Measurements from ENCODE around the gene NDUFB2. TPM values are rescaled to one million over a fixed set of nuclear protein-coding genes. Genes with fewer than 3 reads are reported as not detected.

The NDUFB2 gene
- total RNA-seq, 1 experiment from 2014 or later: 189 TPM

DNA sequence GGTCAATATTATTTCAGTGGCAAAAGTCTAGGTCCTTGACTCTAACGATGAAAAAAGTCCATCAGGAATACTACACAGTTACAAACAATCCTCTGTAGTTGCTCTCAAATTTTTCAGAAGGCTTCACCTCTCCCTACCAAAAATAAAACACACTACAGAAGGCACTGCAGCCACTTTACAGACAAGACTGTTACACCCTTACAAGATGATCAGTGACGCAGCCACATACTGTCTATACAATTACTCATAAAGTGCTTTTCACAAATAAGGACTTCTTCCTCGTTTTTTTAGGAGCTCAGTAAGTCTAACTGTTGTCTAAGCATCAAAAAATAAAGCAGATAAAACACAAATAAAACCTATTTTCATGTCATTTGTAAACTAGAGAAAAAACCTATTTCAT lies 27.1 kb downstream of the NDUFB2 start:
- CTCF ChIA-PET: no interaction called here
- H3K4me3 Mint-ChIP-seq (ENCODE audit: unreplicated experiment): no peak overlapping the region
- POLR2A ChIA-PET: interaction anchor here (0.8 kb wide), 1 partner anchor 23 kb away, joined by 3 read pairs; no protein-coding TSS in a partner anchor
- no TSS peak for BruUV-seq (replicated peaks)
- no peaks in the 10 kb centered on the region for H3K4me1 Mint-ChIP-seq (ENCODE audit: insufficient read depth, unreplicated experiment)
- no peak overlapping the region for H3K27ac Mint-ChIP-seq (ENCODE audit: low read depth, unreplicated experiment)
- DNase-seq (ENCODE audit: unreplicated experiment): no peak
- no peaks in the 10 kb centered on the region for H3K27me3 Mint-ChIP-seq (ENCODE audit: insufficient read depth, unreplicated experiment)
- intact Hi-C loops (cut with micrococcal nuclease): no loop called here
- TF ChIP-seq, protein P1, sequence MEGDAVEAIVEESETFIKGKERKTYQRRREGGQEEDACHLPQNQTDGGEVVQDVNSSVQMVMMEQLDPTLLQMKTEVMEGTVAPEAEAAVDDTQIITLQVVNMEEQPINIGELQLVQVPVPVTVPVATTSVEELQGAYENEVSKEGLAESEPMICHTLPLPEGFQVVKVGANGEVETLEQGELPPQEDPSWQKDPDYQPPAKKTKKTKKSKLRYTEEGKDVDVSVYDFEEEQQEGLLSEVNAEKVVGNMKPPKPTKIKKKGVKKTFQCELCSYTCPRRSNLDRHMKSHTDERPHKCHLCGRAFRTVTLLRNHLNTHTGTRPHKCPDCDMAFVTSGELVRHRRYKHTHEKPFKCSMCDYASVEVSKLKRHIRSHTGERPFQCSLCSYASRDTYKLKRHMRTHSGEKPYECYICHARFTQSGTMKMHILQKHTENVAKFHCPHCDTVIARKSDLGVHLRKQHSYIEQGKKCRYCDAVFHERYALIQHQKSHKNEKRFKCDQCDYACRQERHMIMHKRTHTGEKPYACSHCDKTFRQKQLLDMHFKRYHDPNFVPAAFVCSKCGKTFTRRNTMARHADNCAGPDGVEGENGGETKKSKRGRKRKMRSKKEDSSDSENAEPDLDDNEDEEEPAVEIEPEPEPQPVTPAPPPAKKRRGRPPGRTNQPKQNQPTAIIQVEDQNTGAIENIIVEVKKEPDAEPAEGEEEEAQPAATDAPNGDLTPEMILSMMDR (IDR thresholded peaks at IDR 0.05; ENCODE audit: unreplicated experiment): no peak
- H3K36me3 Mint-ChIP-seq (ENCODE audit: insufficient read depth, unreplicated experiment): peaks cover 26% of the 10 kb centered on the region
- no peaks in the 10 kb centered on the region for H3K9me3 Mint-ChIP-seq (ENCODE audit: unreplicated experiment)

DNA sequence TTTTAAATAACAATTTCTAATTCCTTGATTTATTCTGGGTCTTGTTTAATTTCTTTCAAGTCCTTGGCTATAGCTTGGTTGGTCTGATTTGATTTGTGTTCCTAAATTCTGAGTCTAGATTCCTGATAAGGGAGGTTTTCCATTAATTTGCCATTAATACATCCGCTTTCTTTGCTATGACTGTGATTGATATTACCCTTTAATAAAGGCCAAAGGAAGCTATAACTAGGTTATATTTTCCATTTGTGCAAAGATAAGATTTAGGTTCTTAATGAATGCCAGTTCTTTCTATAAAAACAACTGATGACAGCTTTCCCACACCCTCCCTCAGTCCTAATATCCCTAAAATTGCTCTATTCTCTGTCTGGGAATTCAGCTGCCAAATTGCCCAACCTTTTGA lies 28.2 kb downstream of the NDUFB2 start:
- no peaks in the 10 kb centered on the region for H3K9me3 Mint-ChIP-seq (ENCODE audit: unreplicated experiment)
- intact Hi-C loops (cut with micrococcal nuclease): no loop called here
- no TSS peak for BruUV-seq (replicated peaks)
- TF ChIP-seq, protein P1 (IDR thresholded peaks at IDR 0.05; ENCODE audit: unreplicated experiment): no peak
- POLR2A ChIA-PET: no interaction called here
- peaks cover 35% of the 10 kb centered on the region for H3K36me3 Mint-ChIP-seq (ENCODE audit: insufficient read depth, unreplicated experiment)
- no peak for DNase-seq (ENCODE audit: unreplicated experiment)
- H3K27me3 Mint-ChIP-seq (ENCODE audit: insufficient read depth, unreplicated experiment): no peaks in the 10 kb centered on the region
- no peak overlapping the region for H3K27ac Mint-ChIP-seq (ENCODE audit: low read depth, unreplicated experiment)
- H3K4me1 Mint-ChIP-seq (ENCODE audit: insufficient read depth, unreplicated experiment): no peaks in the 10 kb centered on the region
- CTCF ChIA-PET: interaction anchor here (1.2 kb wide), 1 partner anchor 9 kb away, joined by 5 read pairs; no protein-coding TSS in a partner anchor
- H3K4me3 Mint-ChIP-seq (ENCODE audit: unreplicated experiment): no peak overlapping the region

GRCh38 chr7:140726281-140726680 lies 29.8 kb downstream of the NDUFB2 start:
- peak; percentile 18 for DNase-seq (ENCODE audit: unreplicated experiment)
- no TSS peak for BruUV-seq (replicated peaks)
- intact Hi-C loops (cut with micrococcal nuclease): no loop called here
- H3K4me3 Mint-ChIP-seq (ENCODE audit: unreplicated experiment): no peak overlapping the region
- H3K27ac Mint-ChIP-seq (ENCODE audit: low read depth, unreplicated experiment): no peak overlapping the region
- H3K9me3 Mint-ChIP-seq (ENCODE audit: unreplicated experiment): no peaks in the 10 kb centered on the region
- H3K4me1 Mint-ChIP-seq (ENCODE audit: insufficient read depth, unreplicated experiment): no peaks in the 10 kb centered on the region
- peaks cover 27% of the 10 kb centered on the region for H3K36me3 Mint-ChIP-seq (ENCODE audit: insufficient read depth, unreplicated experiment)
- TF ChIP-seq, protein P1 (IDR thresholded peaks at IDR 0.05; ENCODE audit: unreplicated experiment): peak; percentile 26
- ChIA-PET CTCF (interaction anchor here (0.7 to 1.2 kb wide), 7 partner anchors 9 to 806 kb away, joined by 3 to 5 read pairs (median 3); no protein-coding TSS in a partner anchor), POLR2A (interaction anchor here (1.0 kb wide), 2 partner anchors 15 to 37 kb away, joined by 3 read pairs; no protein-coding TSS in a partner anchor)
- H3K27me3 Mint-ChIP-seq (ENCODE audit: insufficient read depth, unreplicated experiment): no peaks in the 10 kb centered on the region

DNA sequence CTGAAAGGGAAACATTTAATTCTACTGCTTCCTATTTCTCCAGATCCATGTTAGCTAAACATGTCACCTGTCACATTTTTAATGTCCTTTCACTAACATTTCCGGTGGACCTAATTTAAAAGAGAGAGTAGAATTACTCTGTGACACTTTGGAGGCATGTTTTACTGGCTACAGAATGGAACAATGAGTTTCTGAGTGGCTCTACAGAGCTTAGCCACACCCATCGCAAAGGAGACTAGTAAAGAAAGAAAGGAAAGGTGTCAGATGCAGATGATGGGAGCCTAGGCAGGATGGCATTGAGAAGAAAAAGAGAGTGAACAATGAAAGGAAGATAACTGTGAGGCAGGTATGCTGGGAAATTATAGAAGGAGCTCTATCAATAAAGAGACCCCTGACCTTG lies 35.9 kb downstream of the NDUFB2 start:
- DNase-seq (ENCODE audit: unreplicated experiment): no peak
- Mint-ChIP-seq H3K4me1 (ENCODE audit: insufficient read depth, unreplicated experiment) (no peaks in the 10 kb centered on the region), H3K9me3 (ENCODE audit: unreplicated experiment) (no peaks in the 10 kb centered on the region), H3K27ac (ENCODE audit: low read depth, unreplicated experiment) (no peak overlapping the region), H3K27me3 (ENCODE audit: insufficient read depth, unreplicated experiment) (no peaks in the 10 kb centered on the region), H3K4me3 (ENCODE audit: unreplicated experiment) (no peak overlapping the region), H3K36me3 (ENCODE audit: insufficient read depth, unreplicated experiment) (peaks cover 20% of the 10 kb centered on the region)
- CTCF ChIA-PET: interaction anchor here (0.8 kb wide), 1 partner anchor 10 kb away, joined by 3 read pairs; no protein-coding TSS in a partner anchor
- POLR2A ChIA-PET: interaction anchor here (0.7 kb wide), 1 partner anchor 10 kb away, joined by 3 read pairs; no protein-coding TSS in a partner anchor
- intact Hi-C loops (cut with micrococcal nuclease): no loop called here
- TF ChIP-seq, protein P1 (IDR thresholded peaks at IDR 0.05; ENCODE audit: unreplicated experiment): no peak
- BruUV-seq (replicated peaks): no TSS peak
